Raji (cell line): ENCODE data around the gene AHCYL2.

Experiments used
- POLR2A ChIP-seq: IDR thresholded peaks from 2 replicates; pipeline ENCODE4 v1.6.1; 2011; ENCODE audit warnings: low read depth, low read length, control low read depth; ENCODE audit not compliant: insufficient read depth

The AHCYL2 gene

DNA sequence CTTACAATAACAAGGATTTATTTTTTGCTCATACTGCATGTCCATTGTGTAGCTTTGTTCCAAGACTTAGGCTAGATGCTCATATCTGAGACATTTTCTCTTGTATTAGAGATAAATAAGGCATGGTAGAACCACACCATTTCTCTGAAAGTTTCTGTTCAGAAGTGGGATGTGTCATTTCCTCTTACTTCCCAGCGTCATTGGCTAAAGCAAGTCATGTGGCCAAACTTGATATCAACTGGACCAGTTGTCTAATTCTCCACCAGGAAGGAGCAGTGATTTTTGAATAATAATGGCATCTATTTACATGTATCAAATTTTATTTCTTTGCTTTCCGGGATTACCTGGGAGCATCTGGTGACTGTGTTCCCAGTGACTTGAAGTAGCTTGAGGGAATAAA lies 38.3 kb downstream of the AHCYL2 start:
- no peak for TF ChIP-seq POLR2A

DNA sequence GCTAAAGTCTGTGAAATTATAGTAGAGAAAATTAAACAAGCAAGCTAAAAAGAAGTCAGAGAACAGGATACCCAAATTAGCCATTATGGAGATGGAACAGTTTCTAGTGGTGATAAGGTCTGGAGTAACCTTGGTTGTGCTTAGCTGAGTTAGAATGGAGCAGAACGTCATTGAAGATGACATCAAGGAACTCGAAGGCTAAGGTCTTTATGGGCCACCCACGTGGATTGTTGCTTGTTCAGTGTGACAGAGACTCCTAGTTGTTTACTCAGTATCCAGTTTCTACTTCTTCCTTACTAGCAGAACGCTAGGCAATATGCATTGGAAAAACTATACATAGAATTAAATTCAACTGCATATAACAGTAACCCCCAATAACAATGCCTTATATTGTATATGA lies 39.7 kb downstream of the AHCYL2 start:
- TF ChIP-seq POLR2A: no peak

DNA sequence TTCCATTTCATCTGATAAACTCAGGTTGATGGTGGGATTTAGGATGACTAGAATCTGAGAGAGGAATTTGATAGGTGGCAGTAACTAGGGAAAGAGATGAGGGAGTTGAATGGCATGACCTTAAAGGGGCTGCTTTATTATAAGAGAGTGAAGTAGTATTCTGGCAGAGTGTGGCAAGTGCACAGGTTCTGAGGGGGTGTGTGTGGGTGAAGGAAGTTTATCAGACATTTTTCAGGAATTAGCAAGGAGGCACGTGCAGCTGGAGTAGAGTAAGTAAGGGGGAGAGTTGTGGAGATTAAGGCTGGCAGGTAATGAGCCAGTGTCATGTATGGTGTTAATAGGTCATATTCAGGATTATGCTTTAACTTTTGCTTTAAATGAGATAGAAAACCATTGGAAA lies 40.5 kb downstream of the AHCYL2 start:
- no peak for TF ChIP-seq POLR2A

DNA sequence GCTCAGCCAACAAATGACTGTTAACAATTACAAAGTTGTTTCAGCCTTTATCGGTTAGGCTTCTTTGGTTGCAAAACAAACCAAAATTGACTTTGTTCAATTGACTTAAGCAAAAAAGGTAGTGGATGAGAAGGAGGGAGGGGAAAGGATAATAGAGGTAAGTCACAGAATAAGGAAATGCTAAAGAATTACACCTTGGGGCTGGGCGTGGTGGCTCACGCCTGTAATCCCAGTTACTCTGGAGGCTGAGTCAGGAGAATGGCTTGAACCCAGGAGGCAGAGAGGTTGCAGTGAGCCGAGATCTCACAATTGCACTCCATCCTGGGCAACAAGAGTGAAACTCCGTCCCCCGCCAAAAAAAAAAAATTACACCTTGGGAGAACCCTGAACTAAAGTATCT lies 41.4 kb downstream of the AHCYL2 start:
- TF ChIP-seq POLR2A: no peak

DNA sequence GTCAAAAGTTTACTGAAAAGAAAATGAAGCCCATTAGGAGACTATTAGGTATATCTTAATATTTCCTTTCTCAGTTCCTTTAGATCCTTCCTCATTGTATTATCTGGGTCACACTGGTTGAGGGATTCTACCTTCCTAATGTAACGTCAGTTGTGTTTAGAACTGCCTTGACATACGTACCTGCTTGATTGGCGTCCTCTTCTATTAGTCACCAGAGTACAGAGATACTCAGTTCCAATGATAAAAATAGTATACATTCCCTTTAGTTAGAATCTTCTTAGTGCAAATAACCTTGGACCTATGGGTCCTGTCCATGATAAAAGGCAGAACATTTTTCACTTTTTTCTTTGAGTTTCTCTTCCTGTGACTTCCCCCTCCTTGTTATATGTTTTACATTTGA lies 45.2 kb downstream of the AHCYL2 start:
- TF ChIP-seq POLR2A: no peak

DNA sequence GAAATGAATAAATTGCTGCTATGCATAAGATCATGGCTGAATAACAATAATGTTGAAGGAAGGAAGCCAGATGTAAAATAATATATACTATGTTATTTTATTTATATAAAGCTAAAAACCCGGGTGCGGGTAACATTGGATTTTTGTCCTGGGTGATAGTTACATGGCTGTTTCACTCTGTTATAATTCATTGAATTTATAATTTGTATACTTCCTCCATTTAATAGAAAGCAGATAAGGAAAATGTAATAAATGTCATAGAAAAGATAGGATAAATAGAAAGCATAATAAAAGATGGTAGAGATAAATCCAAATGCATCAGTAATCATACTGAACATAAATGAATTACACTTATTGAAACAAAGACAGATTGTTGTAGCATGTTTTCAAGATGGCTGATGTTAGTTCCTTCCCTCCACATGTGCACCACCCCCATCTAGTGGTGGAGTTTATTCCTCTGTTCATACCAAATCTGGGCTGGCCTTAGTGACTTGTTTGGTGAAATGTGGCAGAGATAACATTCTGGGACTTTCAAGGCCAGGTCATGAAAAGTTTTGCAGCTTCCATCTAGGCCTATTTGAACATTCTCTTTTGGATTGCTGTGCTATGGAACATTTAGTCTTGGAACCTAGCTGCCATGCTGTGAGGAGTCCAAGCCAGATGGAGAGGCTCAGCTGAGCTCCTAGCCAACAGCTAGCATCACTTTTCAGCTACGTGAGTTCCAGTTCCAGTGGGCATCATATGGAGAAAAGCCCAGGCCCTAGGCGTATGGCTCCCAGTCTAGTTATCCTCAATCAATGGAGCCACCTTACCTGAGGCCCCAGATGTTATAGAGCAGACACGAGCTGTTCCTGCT lies 46.9 kb downstream of the AHCYL2 start:
- no peak for TF ChIP-seq POLR2A

DNA sequence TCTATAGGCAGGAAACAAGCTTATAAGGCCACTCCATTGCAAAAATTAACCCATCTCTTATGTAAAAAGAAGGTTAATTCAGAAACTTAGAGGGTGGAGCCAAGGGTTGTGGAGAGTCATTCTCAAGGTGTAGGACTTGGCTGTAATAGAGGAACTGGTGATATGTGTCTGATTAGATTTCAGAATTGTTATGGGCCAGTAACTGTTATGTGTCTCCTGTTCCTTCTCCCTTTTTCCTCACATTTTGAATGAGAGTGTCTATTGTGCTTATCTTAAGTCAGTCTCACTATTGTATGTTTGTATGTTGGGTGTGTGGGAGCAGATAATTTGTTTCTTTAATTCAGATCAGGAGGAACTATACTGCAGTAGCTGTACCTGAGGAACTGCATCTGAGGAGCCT lies 49.1 kb downstream of the AHCYL2 start:
- TF ChIP-seq POLR2A: no peak

DNA sequence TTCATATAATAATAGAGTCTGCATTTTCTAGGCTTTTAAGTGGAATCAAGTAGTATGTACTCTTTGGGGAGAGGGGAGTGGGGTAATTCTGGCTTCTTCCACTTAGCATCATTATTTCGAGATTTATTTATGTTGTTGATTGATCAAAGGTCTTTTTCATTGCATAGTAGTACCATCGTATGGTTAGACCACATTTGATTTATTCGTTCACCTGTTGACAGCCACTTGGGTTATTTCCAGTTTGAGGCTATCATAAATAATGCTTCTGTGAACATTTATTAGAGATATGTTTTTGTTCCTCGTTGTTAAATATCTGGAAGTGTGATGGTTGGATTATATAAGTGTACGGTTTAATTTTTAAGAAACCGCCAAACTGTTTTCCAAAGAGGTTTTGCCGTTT lies 52.8 kb downstream of the AHCYL2 start:
- no peak for TF ChIP-seq POLR2A

DNA sequence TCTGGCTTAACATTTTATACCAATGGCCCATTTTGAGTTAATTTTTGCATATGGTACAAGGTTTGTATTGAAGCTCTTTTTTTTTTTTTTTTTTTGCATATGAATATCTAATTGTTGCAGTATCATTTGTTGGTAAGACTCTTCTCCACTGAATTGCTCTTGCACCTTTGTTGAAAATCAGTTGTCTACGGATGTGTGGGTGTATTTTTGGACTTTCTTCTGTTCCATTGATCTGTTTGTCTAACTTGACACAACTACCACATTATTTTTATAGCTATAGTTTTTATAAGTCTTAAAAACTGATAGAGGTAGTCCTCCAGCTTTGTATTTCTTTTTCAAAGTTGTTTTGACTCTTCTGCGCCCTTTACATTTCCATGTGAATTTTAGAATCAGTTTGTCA lies 53.9 kb downstream of the AHCYL2 start:
- TF ChIP-seq POLR2A: no peak

DNA sequence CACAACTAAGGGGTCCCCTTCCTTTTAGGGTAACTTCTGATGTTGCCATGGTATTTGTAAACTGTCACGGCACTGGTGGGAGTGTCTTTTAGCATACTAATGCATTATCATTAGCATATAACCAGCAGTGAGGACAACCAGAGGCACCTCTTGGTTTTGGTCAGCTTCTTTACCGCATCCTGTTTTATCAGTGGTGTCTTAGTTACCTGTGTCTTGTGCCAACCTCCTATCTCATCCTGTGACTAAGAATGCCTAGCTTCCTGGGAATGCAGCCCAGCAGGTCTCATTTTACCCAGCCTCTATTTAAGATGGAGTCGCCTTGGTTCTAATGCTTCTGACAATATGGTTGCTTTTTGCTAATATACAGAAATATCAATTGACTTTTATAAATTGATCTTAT lies 54.9 kb downstream of the AHCYL2 start:
- TF ChIP-seq POLR2A: no peak

DNA sequence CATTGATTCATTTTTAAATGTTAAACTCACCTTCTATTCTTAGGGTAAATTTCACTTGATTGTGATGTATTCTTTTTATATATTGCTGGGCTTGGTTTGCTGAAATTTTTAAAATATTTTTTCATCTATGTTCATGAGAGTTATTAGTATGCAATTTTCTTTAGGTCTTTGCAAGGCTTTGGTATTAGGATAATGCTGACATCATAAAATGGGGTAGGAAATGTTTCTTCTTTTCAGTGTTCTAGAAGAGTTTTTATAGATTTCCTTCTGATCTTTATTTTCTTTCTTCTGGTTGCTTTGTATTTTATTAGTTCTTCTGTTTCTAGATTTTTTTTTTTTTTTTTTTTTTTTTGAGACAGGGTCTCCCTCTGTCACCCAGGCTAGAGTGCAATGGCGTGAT lies 56.3 kb downstream of the AHCYL2 start:
- no peak for TF ChIP-seq POLR2A

DNA sequence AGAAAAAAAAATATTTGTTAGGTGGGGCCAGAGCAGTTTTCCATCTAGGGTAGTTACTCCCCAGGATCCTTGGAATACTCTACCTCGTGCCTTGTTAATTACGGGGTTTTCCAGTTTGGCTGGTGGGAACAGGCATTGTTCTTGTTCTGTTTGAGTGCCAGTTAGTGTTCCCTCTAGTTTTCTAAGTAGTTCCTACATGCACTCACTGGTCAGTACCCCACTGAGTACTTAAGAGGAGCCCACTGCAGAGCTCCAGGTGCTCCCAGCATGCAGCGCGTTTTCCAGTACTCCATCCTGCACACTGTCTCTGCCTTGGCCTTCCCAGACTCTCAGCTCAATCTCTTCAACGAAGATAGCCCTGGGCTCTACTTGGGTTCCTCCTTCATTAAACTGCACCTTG lies 58.0 kb downstream of the AHCYL2 start:
- TF ChIP-seq POLR2A: no peak

DNA sequence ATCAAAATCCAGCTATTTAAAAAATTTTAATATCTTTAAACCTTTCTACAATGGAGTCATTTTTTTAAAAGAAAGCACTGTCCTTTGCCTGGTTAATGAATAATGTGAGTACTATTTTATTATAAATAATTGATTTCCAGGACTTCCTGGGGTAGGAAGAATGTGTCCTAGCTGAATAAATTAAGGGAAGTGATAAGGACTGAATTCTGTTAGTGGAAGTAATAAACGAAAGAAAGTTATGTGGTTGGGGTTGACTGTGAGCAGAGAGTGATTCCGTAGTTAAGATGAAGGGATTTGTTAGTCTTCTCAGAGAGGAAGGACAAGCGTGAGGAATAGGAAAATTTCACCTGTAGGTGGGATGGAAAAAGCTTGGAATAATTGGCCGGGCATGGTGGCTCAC lies 59.1 kb downstream of the AHCYL2 start:
- no peak for TF ChIP-seq POLR2A

DNA sequence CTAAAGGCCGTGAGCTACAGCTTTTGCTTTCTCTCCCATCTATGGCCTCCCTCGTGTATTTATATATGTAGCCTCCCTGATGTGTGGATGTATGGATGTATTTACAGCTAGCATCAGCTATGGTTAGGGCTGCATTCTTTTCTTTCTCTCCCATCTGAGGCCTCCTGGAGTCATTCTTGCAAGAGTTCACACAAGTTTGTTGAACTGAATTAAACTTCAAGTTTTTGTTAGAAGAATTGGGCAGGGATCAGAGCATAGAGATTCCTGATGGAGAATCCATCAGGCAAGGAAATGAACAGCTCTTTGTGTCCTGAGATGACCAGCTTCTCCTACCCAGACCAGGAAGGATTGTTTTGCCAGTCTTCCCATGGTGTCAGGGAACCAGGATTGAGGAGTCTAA lies 60.3 kb downstream of the AHCYL2 start:
- no peak for TF ChIP-seq POLR2A

DNA sequence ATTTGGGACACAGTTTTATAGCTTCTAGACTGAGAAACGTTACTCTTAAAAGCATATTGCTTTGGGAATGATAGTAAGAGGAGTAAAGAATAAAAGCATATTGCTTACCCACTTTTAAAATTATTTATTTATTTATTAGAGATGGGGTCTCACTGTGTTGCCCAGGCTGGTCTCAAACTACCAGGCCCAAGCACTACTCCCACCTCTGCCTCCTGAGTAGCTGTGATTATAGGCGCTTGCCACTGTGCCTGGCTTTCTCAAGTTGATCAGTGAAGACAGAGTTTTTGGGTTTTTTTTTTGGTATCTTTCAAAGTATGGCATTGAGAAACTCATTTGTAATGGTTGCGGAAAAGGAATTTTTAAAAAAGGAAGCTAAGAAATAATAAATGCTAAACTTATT lies 68.0 kb downstream of the AHCYL2 start:
- TF ChIP-seq POLR2A: no peak

DNA sequence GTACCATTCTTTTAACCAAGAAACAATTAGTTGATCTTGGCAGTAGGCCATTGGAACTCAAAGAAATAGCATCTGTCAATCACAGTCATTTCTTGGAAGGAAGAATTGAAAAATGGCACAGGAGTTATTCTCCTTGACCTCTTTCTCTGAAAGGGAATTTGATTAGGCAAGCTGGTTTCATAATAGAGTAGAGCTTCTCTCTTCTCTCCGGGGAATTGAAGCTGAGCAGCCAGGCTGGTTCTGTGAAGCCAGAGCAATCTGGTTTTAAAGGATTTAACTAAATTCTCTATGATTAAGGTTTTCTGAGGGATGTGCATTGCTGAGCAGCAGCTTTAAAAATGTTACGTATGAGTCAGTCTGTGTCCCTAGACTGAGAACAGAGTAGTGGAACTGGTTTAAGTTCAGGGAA lies 70.2 kb downstream of the AHCYL2 start:
- no peak for TF ChIP-seq POLR2A

DNA sequence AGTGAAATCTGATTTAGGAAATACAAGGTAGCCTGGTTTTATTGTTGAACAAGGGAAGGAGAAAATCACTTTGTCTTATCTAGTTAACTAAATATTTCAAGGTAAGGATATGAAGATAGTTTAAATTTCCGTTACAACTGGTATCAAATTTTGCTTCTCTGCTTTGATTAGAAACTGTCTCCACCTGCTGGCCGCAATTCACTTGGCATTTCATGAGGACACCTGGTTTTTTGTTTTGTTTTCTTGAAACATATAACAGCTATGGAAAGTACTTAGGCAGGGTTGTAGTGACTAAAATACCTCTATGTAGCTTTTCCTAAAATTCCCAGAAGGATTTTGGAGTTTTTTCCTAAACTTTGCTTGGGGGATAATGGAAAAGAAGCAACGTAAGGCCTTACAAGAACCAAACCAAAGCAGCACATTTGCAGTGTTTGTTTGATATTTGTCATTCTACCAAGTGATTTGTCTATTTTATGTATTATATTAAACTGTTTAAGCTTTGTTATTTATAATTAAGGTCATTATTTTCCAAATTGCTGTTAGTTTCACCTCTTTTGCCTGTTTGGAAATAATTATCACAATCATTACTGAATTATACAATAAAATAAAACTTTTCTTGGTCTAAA lies 73.6 kb downstream of the AHCYL2 start:
- no peak for TF ChIP-seq POLR2A
